PC-3 (cell line): ENCODE measurements around the gene ANKRD11.

Experiments
- CTCF ChIP-seq: fragments of 300-600 bp; sonication (generic); conservative IDR thresholded peaks from 2 replicates; pipeline ENCODE4 v1.5.1; 2017; ENCODE audit warnings: antibody characterized with exemption, low read depth, mild to moderate bottlenecking, low read length
- EZH2 ChIP-seq: fragments of 300-600 bp; sonication (generic); IDR thresholded peaks from one replicate; pipeline ENCODE4 v1.6.1; 2017; ENCODE audit warnings: antibody characterized with exemption, mild to moderate bottlenecking, low read length; ENCODE audit not compliant: unreplicated experiment
- EZH2phosphoT487 ChIP-seq: fragments of 300-600 bp; sonication (generic); IDR thresholded peaks from 2 replicates; pipeline ENCODE4 v1.6.1; 2018; ENCODE audit warnings: mild to moderate bottlenecking, antibody characterized with exemption, low read length, borderline replicate concordance

- TF ChIP-seq EZH2 = no peak
- no peak for TF ChIP-seq CTCF
- TF ChIP-seq EZH2phosphoT487 = no peak
These were observed 158.0 kb downstream of the ANKRD11 start for GRCh38 chr16:89332243-89332901.
